GM18870 (cell line): ENCODE results near the gene DCAF12L1.

Source experiments
- ATAC-seq: cut with Tn5 transposase; IDR thresholded peaks from one replicate; pipeline ENCODE4 v1.9.1; 2021; ENCODE audit warnings: moderate library complexity; ENCODE audit not compliant: unreplicated experiment

DCAF12L1 gene

GRCh38 chrX:126552313-126553022, at the start of gene DCAF12L1:
Gene DCAF12L1 (minus strand): TSS chrX:126552814. CDS start chrX:126552608, 206 bp downstream.
- no peak for ATAC-seq

- no peak for ATAC-seq
Observed at GRCh38 chrX:126580877-126581276, 28.3 kb upstream of the DCAF12L1 start.

DNA sequence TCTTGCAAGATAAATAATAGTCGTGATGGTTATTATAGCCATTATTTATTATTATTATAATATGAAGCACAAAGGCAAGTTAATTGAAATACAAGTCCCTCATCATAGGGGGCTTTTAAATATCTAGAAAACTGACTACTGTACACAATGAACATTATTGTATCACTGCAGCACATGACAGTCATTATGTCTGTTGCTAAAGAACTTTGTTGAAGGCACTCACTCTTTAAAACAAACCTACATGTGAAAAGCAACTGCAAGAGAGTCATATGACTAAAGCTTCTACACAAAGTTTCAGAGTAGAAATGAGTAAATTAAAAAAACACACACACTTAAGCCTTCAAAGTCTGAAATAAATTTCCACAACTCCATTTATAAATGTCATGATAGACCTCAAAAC, 23.3 kb upstream of the DCAF12L1 start:
- no peak for ATAC-seq

DNA sequence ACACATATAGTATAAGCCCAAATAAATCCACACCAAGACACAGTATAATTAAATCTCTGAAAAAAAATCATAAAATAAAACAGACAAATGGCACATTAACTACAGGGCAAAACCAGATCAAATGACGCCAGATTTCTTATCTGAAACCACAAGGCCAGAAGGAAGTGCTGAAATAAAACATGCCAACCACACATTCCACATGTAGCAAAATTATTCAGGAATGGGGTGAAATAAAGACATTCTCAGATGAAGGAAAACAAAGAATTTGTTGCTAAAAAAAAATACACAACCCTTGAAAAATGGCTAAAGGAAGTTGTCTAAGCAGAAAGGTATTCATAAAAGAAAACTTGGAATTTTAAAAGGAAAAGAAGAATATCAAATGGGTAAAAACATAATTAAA, 4.5 kb upstream of the DCAF12L1 start:
- ATAC-seq = no peak

- no peak for ATAC-seq
Observed at GRCh38 chrX:126551725-126552312, 795 bp downstream of the DCAF12L1 start.

DNA sequence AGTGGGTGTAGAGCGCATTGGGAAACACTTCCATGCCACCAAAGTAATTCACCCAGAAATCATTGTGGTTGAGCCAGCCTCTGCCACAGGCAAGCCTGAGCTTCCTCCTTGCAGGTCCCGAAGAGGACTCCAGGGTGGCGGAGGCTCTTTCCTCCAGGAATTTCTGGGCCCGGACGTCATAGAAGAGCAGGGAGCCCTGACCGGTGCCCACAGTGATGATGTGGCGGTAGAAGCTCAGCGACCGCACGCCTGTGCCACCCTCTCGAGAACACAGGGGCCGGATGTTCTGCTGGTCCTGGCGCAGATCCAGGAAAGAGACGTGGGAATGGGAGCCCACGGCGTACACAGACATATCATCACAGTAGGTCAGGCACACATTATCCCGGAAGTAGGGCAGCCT, 1.3 kb downstream of the DCAF12L1 start:
- ATAC-seq = no peak

GRCh38 chrX:126550816-126551215, 1.8 kb downstream of the DCAF12L1 start:
- no peak for ATAC-seq

GRCh38 chrX:126509923-126510322, 42.7 kb downstream of the DCAF12L1 start:
- no peak for ATAC-seq
